ENCODE results near the gene CDPF1. TPM values are rescaled to one million over a fixed set of nuclear protein-coding genes. Genes with fewer than 3 reads are reported as not detected.

Gene CDPF1
- total and polyA plus RNA-seq, 2 experiments from 2014 or later, result 26.4 to 44.9 TPM

DNA sequence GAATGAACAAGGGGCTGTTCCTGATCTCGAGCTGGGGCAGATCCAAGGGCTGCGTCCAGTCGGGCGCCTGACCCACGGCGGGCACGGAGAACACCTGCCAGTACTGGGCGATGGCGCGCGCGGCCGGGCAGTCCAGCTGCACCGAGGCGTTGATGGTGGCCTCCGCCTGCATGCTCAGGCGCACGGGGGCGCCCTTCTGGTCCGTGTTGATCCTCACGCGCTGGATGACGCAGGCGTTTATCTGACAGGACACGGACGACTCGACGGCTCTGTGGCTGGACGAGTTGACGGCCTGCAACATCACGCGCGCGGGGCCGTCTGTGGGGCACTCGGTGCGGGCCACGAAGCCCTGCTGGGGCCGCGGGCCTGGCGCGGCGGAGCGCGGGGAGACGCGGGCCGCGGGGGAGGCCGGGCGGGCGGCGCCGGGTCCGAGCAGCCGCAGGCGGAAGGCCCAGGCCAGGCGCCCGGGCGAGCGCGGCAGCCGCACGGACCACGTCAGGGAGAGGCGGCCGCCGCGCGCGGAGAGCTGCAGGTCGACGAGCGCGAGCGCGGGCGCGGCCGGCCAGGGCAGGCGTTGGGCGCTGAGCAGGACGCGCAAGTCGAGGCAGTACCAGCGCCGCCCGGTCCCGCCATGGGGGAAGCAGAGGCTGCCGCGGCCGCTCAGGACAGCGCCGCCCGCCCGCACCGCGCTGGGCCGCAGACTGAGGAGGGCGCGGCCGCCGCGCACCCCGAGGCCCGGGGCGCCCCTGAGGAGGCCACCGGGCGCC is 12.5 kb upstream of the CDPF1 start:
- Histone ChIP-seq H3K4me1 (ENCODE audit: low read depth) (peaks cover 6% of the 10 kb centered on the region), H3K4me3 (no peak overlapping the region), H3K36me3 (no peaks in the 10 kb centered on the region), H3K27me3 (peaks cover 47% of the 10 kb centered on the region), H3K27ac (no peak overlapping the region), H3K9me3 (ENCODE audit: low read depth) (no peaks in the 10 kb centered on the region)
- peak; percentile 30 for TF ChIP-seq CTCF (IDR thresholded peaks at IDR 0.05; ENCODE audit: low read depth, low read length)
- peak; percentile 19 to 67 for DNase-seq (ENCODE audit: low read depth in 1 of 2, low spot score in 1 of 2)

DNA sequence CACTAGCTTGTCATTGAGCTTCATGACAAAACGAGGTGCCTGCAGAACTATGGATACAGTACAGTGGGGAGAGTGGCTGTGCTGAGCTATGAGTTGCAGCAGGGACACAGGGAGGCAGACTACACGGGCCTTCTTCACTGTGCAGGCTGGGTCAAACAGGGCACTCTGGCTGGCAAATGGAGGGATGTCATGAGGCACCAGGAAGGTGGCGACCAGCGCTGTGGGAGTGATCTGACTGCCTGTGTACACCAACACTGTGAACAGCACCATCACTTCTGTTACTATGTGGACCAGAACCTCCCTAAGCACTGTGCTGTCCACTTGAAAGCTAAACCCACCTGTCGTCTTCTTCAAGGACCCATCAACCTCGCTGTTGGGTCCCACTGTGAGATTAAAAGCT is 9.9 kb upstream of the CDPF1 start:
- TF ChIP-seq CTCF (IDR thresholded peaks at IDR 0.05; ENCODE audit: low read depth, low read length), result no peak
- no peak for DNase-seq (ENCODE audit: low read depth in 1 of 2, low spot score in 1 of 2)
- H3K4me1 ChIP-seq (ENCODE audit: low read depth), result no peaks in the 10 kb centered on the region
- H3K27ac ChIP-seq, result no peak overlapping the region
- H3K4me3 ChIP-seq, result no peak overlapping the region
- H3K27me3 ChIP-seq, result peaks cover 47% of the 10 kb centered on the region
- H3K36me3 ChIP-seq, result no peaks in the 10 kb centered on the region
- H3K9me3 ChIP-seq (ENCODE audit: low read depth), result no peaks in the 10 kb centered on the region

- Histone ChIP-seq H3K4me1 (ENCODE audit: low read depth) (no peaks in the 10 kb centered on the region), H3K9me3 (ENCODE audit: low read depth) (no peaks in the 10 kb centered on the region), H3K36me3 (no peaks in the 10 kb centered on the region), H3K27ac (no peak overlapping the region), H3K27me3 (peaks cover 46% of the 10 kb centered on the region), H3K4me3 (no peak overlapping the region)
- TF ChIP-seq CTCF (IDR thresholded peaks at IDR 0.05; ENCODE audit: low read depth, low read length), result no peak
- no peak for DNase-seq (ENCODE audit: low read depth in 1 of 2, low spot score in 1 of 2)
Measured at GRCh38 chr22:46259374-46259773, 9.3 kb upstream of the CDPF1 start.

GRCh38 chr22:46256358-46256958 is 6.4 kb upstream of the CDPF1 start:
- no peak for TF ChIP-seq CTCF (IDR thresholded peaks at IDR 0.05; ENCODE audit: low read depth, low read length)
- H3K27ac ChIP-seq, result no peak overlapping the region
- no peak overlapping the region for H3K4me3 ChIP-seq
- no peak for DNase-seq (ENCODE audit: low read depth in 1 of 2, low spot score in 1 of 2)
- no peaks in the 10 kb centered on the region for H3K4me1 ChIP-seq (ENCODE audit: low read depth)
- no peaks in the 10 kb centered on the region for H3K36me3 ChIP-seq
- peaks cover 17% of the 10 kb centered on the region for H3K27me3 ChIP-seq
- H3K9me3 ChIP-seq (ENCODE audit: low read depth), result no peaks in the 10 kb centered on the region

DNA sequence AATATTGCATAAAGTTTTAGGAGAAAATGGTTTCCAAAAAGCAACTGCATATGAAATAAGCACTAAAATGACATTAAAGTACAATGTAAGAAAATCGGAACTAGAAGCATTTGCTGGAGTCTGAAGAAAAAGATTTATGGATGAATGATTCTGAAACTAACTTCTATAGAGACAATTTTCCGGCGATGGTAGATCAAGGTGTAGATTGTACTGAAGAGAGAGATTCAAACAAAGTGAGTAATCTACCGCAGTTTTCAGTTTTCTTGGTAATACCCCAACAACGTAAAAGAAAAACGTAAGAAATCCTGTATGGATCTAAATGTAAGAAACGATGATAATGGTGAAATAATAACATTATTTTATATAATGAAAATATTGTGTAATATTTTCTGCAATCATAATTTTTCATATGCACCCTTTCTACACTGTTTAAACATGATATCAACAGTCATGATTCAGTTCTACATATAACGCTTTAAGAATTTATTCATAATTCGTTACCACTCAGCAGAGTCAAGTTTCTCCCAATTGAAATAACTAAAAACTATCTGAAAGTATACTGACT is 1.8 kb upstream of the CDPF1 start:
- DNase-seq (ENCODE audit: low read depth in 1 of 2, low spot score in 1 of 2), result no peak
- no peak overlapping the region for H3K4me3 ChIP-seq
- H3K27me3 ChIP-seq, result no peaks in the 10 kb centered on the region
- no peaks in the 10 kb centered on the region for H3K36me3 ChIP-seq
- no peak for TF ChIP-seq CTCF (IDR thresholded peaks at IDR 0.05; ENCODE audit: low read depth, low read length)
- no peak overlapping the region for H3K27ac ChIP-seq
- no peaks in the 10 kb centered on the region for H3K9me3 ChIP-seq (ENCODE audit: low read depth)
- H3K4me1 ChIP-seq (ENCODE audit: low read depth), result peaks cover 14% of the 10 kb centered on the region
